BE2C (cell line): ENCODE data around the gene TBC1D22A.

Experiments used
- DNase-seq: peaks from one replicate; pipeline ENCODE4 v3.0.0-alpha.2; 2020
- H3K27me3 ChIP-seq: fragments of 250-450 bp; sonication (Bioruptor Pico); 2 replicates; pipeline ENCODE4 v1.5.1; 2020; ENCODE audit warnings: mild to moderate bottlenecking
- H3K36me3 ChIP-seq: fragments of 250-450 bp; sonication (Bioruptor Pico); 2 replicates; pipeline ENCODE4 v1.5.1; 2020; ENCODE audit warnings: mild to moderate bottlenecking
- H3K4me1 ChIP-seq: fragments of 250-450 bp; sonication (Bioruptor Pico); 2 replicates; pipeline ENCODE4 v1.5.1; 2020
- H3K4me3 ChIP-seq: 2 replicates; pipeline ENCODE4 v1.5.1; 2011; ENCODE audit warnings: low read depth, low read length
- H3K9me3 ChIP-seq: fragments of 250-450 bp; sonication (Bioruptor Pico); 2 replicates; pipeline ENCODE4 v1.5.1; 2020
- CTCF ChIP-seq: IDR thresholded peaks from 2 replicates; pipeline ENCODE4 v1.5.1; 2012; ENCODE audit warnings: mild to moderate bottlenecking, low read depth, low read length

TBC1D22A gene

DNA sequence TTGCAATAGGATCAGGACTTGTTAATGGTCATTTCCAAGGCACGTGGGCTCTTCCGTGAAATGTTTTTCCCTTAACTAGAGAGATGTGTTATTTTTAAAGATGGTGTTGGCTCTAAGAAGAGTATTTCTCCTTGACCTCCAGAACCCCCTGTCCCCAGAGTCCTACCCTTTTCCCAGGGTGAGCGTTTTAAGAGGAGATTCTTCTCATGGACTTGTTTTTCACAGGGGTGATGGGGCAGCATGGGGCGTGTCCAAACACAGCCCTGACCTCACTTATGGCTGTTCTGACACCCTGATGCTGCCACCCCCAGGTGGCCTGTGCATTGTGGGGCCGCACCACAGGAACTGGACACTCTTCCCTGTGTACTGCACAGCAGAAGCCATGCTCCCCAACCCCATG is 335.7 kb downstream of the TBC1D22A start:
- DNase-seq = no peak
- no peak for TF ChIP-seq CTCF
- peaks cover 10% of the 10 kb centered on the region for H3K4me1 ChIP-seq
- peaks cover 3% of the 10 kb centered on the region; the same call in 1 of the 2 replicates for H3K9me3 ChIP-seq
- no peaks in the 10 kb centered on the region for H3K36me3 ChIP-seq
- H3K27me3 ChIP-seq = no peaks in the 10 kb centered on the region
- no peak overlapping the region for H3K4me3 ChIP-seq

GRCh38 chr22:47098554-47098953 is 336.1 kb downstream of the TBC1D22A start:
- Histone ChIP-seq H3K36me3 (no peaks in the 10 kb centered on the region), H3K9me3 (peaks cover 3% of the 10 kb centered on the region; the same call in 1 of the 2 replicates), H3K4me1 (peaks cover 10% of the 10 kb centered on the region), H3K4me3 (no peak overlapping the region), H3K27me3 (no peaks in the 10 kb centered on the region)
- no peak for DNase-seq
- TF ChIP-seq CTCF = no peak

DNA sequence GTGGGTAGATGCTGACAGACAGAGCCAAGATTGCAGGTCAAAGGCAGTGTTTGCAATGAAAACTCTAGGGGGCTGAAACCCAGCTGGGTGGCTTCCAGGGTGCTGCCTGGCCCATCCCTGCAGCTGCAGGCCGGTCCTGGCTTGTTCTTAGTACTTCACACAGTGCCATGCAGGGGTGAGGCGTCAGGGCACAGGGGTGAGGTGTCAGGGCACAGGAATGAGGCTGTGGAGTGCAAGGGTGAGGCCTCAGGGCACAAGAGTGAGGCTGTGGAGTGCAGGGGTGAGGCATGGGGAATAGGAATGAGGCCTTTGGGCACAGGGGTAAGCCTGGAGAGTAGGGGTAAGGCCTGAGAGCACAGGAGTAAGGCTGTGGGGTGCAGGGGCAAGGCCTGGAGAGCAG is 337.6 kb downstream of the TBC1D22A start:
- Histone ChIP-seq H3K4me1 (peaks cover 4% of the 10 kb centered on the region; the same call in 1 of the 2 replicates), H3K36me3 (no peaks in the 10 kb centered on the region), H3K27me3 (no peaks in the 10 kb centered on the region), H3K4me3 (no peak overlapping the region), H3K9me3 (peaks cover 3% of the 10 kb centered on the region; the same call in 1 of the 2 replicates)
- no peak for DNase-seq
- no peak for TF ChIP-seq CTCF

DNA sequence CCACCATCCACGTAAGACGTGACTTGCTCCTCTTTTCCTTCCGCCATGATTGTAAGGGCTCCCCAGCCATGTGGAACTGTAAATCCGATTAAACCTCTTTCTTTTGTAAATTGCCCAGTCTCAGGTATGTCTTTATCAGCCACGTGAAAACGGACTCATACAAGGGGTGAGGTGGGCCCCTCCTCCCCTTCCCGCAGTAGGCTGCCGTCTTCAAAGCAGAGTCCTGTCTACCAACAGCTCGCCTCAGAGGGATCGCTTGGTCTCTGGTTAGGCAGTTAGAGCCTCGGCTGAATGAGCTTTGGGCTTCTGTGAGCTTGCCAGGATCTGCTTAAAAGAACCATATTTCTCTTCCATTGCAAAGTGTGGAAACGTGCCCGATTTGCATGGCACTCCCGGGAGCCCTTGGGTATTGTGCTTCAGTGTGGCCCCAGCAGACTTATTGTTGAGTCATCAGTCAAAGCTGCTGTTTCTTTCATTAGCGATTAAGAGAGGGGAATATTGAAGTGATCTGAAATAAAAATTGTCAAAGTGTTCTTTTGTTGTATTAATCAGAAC is 338.3 kb downstream of the TBC1D22A start:
- no peak for DNase-seq
- TF ChIP-seq CTCF = no peak
- peaks cover under 1% of the 10 kb centered on the region; the same call in 1 of the 2 replicates for H3K9me3 ChIP-seq
- peaks cover 4% of the 10 kb centered on the region; the same call in 1 of the 2 replicates for H3K4me1 ChIP-seq
- no peaks in the 10 kb centered on the region for H3K36me3 ChIP-seq
- no peaks in the 10 kb centered on the region for H3K27me3 ChIP-seq
- no peak overlapping the region for H3K4me3 ChIP-seq

DNA sequence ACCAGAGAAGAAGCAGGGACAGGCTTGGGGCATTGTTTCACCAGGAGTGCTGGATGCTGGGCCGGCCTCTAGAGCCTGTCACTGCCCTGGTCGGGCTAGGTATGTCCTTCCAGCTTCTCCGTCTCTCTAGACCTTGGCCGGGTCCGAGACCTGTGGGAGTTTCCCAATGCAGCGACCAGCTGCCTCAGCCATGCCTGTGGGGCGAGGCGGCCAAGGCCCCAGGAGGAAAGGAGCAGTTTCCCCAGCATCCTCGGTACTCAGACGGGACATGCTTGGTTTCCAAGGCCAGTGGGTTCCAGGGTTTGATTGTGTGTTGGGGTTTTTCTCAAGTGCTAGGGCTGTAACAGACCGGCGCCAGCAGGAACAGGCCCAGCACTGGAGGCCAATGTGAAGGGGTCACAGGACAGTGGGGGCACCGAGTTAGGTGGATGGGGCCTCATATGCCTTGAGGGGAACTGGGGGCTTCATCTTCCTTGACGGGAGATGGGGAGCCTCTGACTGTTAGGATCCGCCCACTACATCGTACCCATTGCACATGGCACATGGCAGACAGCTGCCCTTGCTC is 339.0 kb downstream of the TBC1D22A start:
- H3K4me1 ChIP-seq = peaks cover 4% of the 10 kb centered on the region; the same call in 1 of the 2 replicates

More for the DNA sequence above, 339.0 kb downstream of the TBC1D22A start:
- Histone ChIP-seq H3K4me3 (no peak overlapping the region), H3K9me3 (no peaks in the 10 kb centered on the region), H3K36me3 (no peaks in the 10 kb centered on the region), H3K27me3 (no peaks in the 10 kb centered on the region)
- no peak for DNase-seq
- TF ChIP-seq CTCF = no peak
